Measurements from ENCODE around the gene PALM3. TPM values are rescaled to one million over a fixed set of nuclear protein-coding genes. Genes with fewer than 3 reads are reported as not detected.

The PALM3 gene
- total RNA-seq, 1 experiment from 2014 or later = 21.8 TPM

DNA sequence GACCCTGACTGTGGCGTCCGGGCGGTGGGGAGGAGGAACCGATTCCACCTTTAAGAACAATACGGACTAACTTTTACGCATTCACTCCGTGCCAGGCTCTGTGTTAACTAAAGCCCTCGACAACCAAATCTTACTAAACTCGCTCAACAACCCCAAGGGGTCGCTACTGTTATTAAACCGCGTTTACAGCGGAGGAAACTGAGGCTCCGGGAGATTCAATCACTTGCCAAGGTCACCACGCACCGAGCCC lies 27.5 kb upstream of the PALM3 start:
- ChIA-PET CTCF (interaction anchor here (0.5 kb wide), 1 partner anchor 41 kb away, joined by 4 read pairs; no protein-coding TSS in a partner anchor), POLR2A (ENCODE audit: low non-redundant PET) (no interaction called here)
- H3K36me3 ChIP-seq (ENCODE audit: insufficient read depth, low read length, poor library complexity, severe bottlenecking) = peaks cover 12% of the 10 kb centered on the region
- intact Hi-C loops (cut with micrococcal nuclease; ENCODE audit: unreplicated experiment) = no loop called here
- DNase-seq (ENCODE audit: low spot score) = peak; percentile 58
- peaks cover 8% of the 10 kb centered on the region for H3K9me3 ChIP-seq (ENCODE audit: low read depth, low read length, poor library complexity, severe bottlenecking)
- no peaks in the 10 kb centered on the region for H3K4me1 ChIP-seq (ENCODE audit: insufficient read depth, low read length, poor library complexity, severe bottlenecking)
- H3K4me3 ChIP-seq (ENCODE audit: low read depth, low read length, poor library complexity, severe bottlenecking) = peak overlapping the region; percentile 64
- H3K27ac ChIP-seq (ENCODE audit: low read depth, low read length, poor library complexity, severe bottlenecking) = no peak overlapping the region
- H3K27me3 ChIP-seq (replicated peaks; ENCODE audit: insufficient read depth, low read depth, low read length, poor library complexity) = no peaks in the 10 kb centered on the region
- no TSS peak for BruUV-seq (replicated peaks)
- TF ChIP-seq, protein P1, sequence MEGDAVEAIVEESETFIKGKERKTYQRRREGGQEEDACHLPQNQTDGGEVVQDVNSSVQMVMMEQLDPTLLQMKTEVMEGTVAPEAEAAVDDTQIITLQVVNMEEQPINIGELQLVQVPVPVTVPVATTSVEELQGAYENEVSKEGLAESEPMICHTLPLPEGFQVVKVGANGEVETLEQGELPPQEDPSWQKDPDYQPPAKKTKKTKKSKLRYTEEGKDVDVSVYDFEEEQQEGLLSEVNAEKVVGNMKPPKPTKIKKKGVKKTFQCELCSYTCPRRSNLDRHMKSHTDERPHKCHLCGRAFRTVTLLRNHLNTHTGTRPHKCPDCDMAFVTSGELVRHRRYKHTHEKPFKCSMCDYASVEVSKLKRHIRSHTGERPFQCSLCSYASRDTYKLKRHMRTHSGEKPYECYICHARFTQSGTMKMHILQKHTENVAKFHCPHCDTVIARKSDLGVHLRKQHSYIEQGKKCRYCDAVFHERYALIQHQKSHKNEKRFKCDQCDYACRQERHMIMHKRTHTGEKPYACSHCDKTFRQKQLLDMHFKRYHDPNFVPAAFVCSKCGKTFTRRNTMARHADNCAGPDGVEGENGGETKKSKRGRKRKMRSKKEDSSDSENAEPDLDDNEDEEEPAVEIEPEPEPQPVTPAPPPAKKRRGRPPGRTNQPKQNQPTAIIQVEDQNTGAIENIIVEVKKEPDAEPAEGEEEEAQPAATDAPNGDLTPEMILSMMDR (conservative IDR thresholded peaks at IDR 0.05; ENCODE audit: low read depth, low read length) = peak; percentile 45
- TF ChIP-seq EZH2 (IDR thresholded peaks at IDR 0.05; ENCODE audit: borderline replicate concordance, low read depth, low read length, poor library complexity, severe bottlenecking) = no peak

- CTCF ChIA-PET = interaction anchor here (0.5 kb wide), 1 partner anchor 42 kb away, joined by 4 read pairs; no protein-coding TSS in a partner anchor
- intact Hi-C loops (cut with micrococcal nuclease; ENCODE audit: unreplicated experiment) = no loop called here
- Histone ChIP-seq H3K27ac (ENCODE audit: low read depth, low read length, poor library complexity, severe bottlenecking) (no peak overlapping the region), H3K4me1 (ENCODE audit: insufficient read depth, low read length, poor library complexity, severe bottlenecking) (no peaks in the 10 kb centered on the region), H3K9me3 (ENCODE audit: low read depth, low read length, poor library complexity, severe bottlenecking) (peaks cover 8% of the 10 kb centered on the region), H3K4me3 (ENCODE audit: low read depth, low read length, poor library complexity, severe bottlenecking) (peak overlapping the region; percentile 64), H3K27me3 (replicated peaks; ENCODE audit: insufficient read depth, low read depth, low read length, poor library complexity) (no peaks in the 10 kb centered on the region), H3K36me3 (ENCODE audit: insufficient read depth, low read length, poor library complexity, severe bottlenecking) (peaks cover 12% of the 10 kb centered on the region)
- BruUV-seq (replicated peaks) = TSS peak; percentile 31
- POLR2A ChIA-PET (ENCODE audit: low non-redundant PET) = no interaction called here
- no peak for TF ChIP-seq EZH2 (IDR thresholded peaks at IDR 0.05; ENCODE audit: borderline replicate concordance, low read depth, low read length, poor library complexity, severe bottlenecking)
- TF ChIP-seq, protein P1 (conservative IDR thresholded peaks at IDR 0.05; ENCODE audit: low read depth, low read length) = no peak
- no peak for DNase-seq (ENCODE audit: low spot score)
These were observed 26.9 kb upstream of the PALM3 start for GRCh38 chr19:14088634-14089411.

DNA sequence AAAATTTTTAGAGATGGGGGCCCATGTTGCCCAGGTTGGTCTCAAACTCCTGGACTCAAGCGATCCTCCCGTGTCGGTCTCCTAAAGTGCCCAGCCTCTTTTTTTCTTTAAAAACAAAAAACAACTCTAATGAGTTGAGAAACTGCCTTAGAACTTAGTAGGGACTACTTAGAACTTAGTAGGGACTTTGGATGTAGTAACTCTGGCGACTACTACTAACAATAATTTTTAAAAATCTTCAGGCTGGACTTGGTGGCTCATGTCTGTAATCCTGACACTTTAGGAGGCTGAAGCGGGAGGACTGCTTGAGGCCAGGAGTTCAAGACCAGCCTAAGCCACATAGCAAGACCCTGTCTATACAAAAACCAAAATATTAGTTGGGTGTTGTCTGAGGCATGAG lies 24.2 kb upstream of the PALM3 start:
- intact Hi-C loops (cut with micrococcal nuclease; ENCODE audit: unreplicated experiment) = no loop called here
- Histone ChIP-seq H3K9me3 (ENCODE audit: low read depth, low read length, poor library complexity, severe bottlenecking) (no peaks in the 10 kb centered on the region), H3K27ac (ENCODE audit: low read depth, low read length, poor library complexity, severe bottlenecking) (no peak overlapping the region), H3K4me3 (ENCODE audit: low read depth, low read length, poor library complexity, severe bottlenecking) (no peak overlapping the region), H3K4me1 (ENCODE audit: insufficient read depth, low read length, poor library complexity, severe bottlenecking) (no peaks in the 10 kb centered on the region), H3K36me3 (ENCODE audit: insufficient read depth, low read length, poor library complexity, severe bottlenecking) (peaks cover 12% of the 10 kb centered on the region), H3K27me3 (replicated peaks; ENCODE audit: insufficient read depth, low read depth, low read length, poor library complexity) (no peaks in the 10 kb centered on the region)
- BruUV-seq (replicated peaks) = no TSS peak
- no peak for TF ChIP-seq EZH2 (IDR thresholded peaks at IDR 0.05; ENCODE audit: borderline replicate concordance, low read depth, low read length, poor library complexity, severe bottlenecking)
- TF ChIP-seq, protein P1 (conservative IDR thresholded peaks at IDR 0.05; ENCODE audit: low read depth, low read length) = no peak
- DNase-seq (ENCODE audit: low spot score) = no peak
- ChIA-PET POLR2A (ENCODE audit: low non-redundant PET) (no interaction called here), CTCF (no interaction called here)
